ENCODE measurements around the gene RPL7A. TPM values are rescaled to one million over a fixed set of nuclear protein-coding genes. Genes with fewer than 3 reads are reported as not detected.
A peak's percentile ranks its signal among the peaks of the same experiment; 100 is the strongest.

The RPL7A gene
- total RNA-seq, 1 donor from 2014 or later: 2,339 TPM

GRCh38 chr9:133370685-133371084 is 22.7 kb downstream of the RPL7A start:
- TF ChIP-seq CTCF (IDR thresholded peaks at IDR 0.05; ENCODE audit: insufficient read depth, low read length, poor library complexity, severe bottlenecking): no peak
- Histone ChIP-seq H3K4me3 (ENCODE audit: low read depth, low read length) (no peak overlapping the region), H3K36me3 (ENCODE audit: control insufficient read depth, insufficient read depth, low read length) (peaks cover 2% of the 10 kb centered on the region), H3K27me3 (ENCODE audit: control insufficient read depth, insufficient read depth, low read length) (no peaks in the 10 kb centered on the region)
- DNase-seq (ENCODE audit: low read depth): no peak

- H3K4me3 ChIP-seq (ENCODE audit: low read depth, low read length): no peak overlapping the region
Observed at GRCh38 chr9:133371261-133371711, 23.3 kb downstream of the RPL7A start.

GRCh38 chr9:133372144-133372543 is 24.1 kb downstream of the RPL7A start:
- TF ChIP-seq CTCF (IDR thresholded peaks at IDR 0.05; ENCODE audit: insufficient read depth, low read length, poor library complexity, severe bottlenecking): no peak
- Histone ChIP-seq H3K36me3 (ENCODE audit: control insufficient read depth, insufficient read depth, low read length) (peaks cover 2% of the 10 kb centered on the region), H3K27me3 (ENCODE audit: control insufficient read depth, insufficient read depth, low read length) (no peaks in the 10 kb centered on the region), H3K4me3 (ENCODE audit: low read depth, low read length) (no peak overlapping the region)
- DNase-seq (ENCODE audit: low read depth): no peak

More at GRCh38 chr9:133371261-133371711, 23.3 kb downstream of the RPL7A start:
- no peak for TF ChIP-seq CTCF (IDR thresholded peaks at IDR 0.05; ENCODE audit: insufficient read depth, low read length, poor library complexity, severe bottlenecking)
- Histone ChIP-seq H3K27me3 (ENCODE audit: control insufficient read depth, insufficient read depth, low read length) (no peaks in the 10 kb centered on the region), H3K36me3 (ENCODE audit: control insufficient read depth, insufficient read depth, low read length) (peaks cover 2% of the 10 kb centered on the region)
- no peak for DNase-seq (ENCODE audit: low read depth)

- H3K27me3 ChIP-seq (ENCODE audit: control insufficient read depth, insufficient read depth, low read length): no peaks in the 10 kb centered on the region
- TF ChIP-seq CTCF (IDR thresholded peaks at IDR 0.05; ENCODE audit: insufficient read depth, low read length, poor library complexity, severe bottlenecking): no peak
- H3K36me3 ChIP-seq (ENCODE audit: control insufficient read depth, insufficient read depth, low read length): peaks cover 2% of the 10 kb centered on the region
- DNase-seq (ENCODE audit: low read depth): no peak
- H3K4me3 ChIP-seq (ENCODE audit: low read depth, low read length): peak overlapping the region; percentile 79
Observed at GRCh38 chr9:133374612-133375115, 26.6 kb downstream of the RPL7A start.

GRCh38 chr9:133375116-133375723 is 27.2 kb downstream of the RPL7A start:
- Histone ChIP-seq H3K27me3 (ENCODE audit: control insufficient read depth, insufficient read depth, low read length) (no peaks in the 10 kb centered on the region), H3K36me3 (ENCODE audit: control insufficient read depth, insufficient read depth, low read length) (no peaks in the 10 kb centered on the region), H3K4me3 (ENCODE audit: low read depth, low read length) (peak overlapping the region; percentile 79)
- TF ChIP-seq CTCF (IDR thresholded peaks at IDR 0.05; ENCODE audit: insufficient read depth, low read length, poor library complexity, severe bottlenecking): no peak
- no peak for DNase-seq (ENCODE audit: low read depth)
